NCI-H82 treated with DMSO at 0.1 percent for 48 hours (cell line): ENCODE measurements around the gene SNX15.

ENCODE experiments used
- DNase-seq: peaks from one replicate; lab custom pipeline; 2025; ENCODE audit not compliant: unreplicated experiment; lab: John Stamatoyannopoulos, UW

The SNX15 gene

DNA sequence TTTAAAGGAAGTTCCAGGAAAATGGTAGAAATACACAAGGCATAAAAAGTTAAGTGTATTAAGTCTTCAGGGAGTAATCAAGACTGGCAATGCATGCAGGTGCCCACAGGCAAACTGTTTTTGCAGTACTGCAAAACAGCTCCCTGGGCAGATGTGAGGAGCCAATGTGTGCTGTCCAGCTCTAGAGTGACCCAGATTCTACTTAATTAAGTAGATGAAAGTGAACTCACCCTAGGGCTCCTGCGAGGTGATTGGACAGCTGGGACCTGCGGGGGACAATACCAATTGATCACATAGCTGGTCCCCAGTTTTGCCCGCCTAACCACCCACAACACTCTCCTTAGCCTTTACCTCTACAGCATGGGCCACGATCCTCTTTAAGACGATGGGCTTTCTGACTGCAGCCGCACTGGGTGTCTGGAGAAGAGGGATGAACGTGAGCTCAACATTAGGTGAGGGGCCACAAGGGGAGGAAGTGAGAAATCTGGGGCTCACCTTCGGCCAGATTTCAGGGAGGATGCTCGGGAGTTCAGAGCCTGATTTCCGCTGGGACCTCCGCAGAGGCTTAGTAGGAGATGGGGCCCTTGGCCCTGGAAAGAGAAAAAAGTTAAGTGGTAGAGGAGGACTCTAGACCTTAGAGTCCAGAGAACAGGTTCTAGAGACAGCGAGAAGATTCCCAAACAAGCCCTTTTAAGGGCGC is 56.0 kb downstream of the SNX15 start:
- no peak for DNase-seq

DNA sequence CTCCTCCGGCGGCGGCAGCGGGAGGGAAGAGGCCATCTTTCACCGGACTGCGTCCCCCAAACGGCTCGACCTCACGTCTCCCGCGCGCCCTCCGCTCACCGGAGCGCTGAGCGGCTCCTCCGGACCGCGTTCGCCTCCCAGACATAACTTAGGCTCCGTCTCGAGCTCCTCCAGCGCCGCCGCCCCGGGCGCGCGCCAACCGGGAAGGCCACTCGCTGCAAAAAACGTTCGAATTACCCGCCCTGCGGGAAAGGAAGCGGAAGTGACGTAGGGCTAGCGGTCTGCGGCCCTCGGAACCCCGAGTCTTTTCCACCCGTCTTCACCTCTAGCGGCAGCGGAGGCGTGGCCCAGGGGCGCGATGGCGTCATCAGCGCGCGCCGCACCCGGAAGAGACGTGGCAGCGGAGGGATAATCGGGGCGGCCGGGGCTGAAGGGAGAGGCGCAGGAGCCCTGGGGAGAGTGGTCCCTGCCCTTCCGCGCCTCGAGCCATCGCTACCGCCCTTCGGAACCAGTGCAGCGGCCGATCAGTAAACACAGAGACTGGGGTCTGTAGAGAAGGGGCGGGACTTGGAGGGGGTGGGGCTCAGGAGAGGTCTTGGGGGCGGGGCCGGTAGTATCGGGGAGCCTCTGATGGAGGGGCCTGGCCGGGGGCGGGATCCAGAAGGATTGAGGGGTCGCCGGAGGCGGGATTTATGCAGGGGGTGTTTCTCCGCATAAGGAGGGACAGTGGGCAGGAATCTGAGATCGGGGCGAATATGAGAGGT is 56.8 kb downstream of the SNX15 start, which contains the start of the genes CDCA5 and ZFPL1:
Gene CDCA5 (minus strand): TSS at position 207 of the 764 bp plus-strand sequence. CDS start 62 bp downstream, at position 145.
Gene ZFPL1 (plus strand): TSS at position 389 of the 764 bp plus-strand sequence. CDS start 477 bp downstream, outside the sequence.
- DNase-seq = peak; percentile 69

DNA sequence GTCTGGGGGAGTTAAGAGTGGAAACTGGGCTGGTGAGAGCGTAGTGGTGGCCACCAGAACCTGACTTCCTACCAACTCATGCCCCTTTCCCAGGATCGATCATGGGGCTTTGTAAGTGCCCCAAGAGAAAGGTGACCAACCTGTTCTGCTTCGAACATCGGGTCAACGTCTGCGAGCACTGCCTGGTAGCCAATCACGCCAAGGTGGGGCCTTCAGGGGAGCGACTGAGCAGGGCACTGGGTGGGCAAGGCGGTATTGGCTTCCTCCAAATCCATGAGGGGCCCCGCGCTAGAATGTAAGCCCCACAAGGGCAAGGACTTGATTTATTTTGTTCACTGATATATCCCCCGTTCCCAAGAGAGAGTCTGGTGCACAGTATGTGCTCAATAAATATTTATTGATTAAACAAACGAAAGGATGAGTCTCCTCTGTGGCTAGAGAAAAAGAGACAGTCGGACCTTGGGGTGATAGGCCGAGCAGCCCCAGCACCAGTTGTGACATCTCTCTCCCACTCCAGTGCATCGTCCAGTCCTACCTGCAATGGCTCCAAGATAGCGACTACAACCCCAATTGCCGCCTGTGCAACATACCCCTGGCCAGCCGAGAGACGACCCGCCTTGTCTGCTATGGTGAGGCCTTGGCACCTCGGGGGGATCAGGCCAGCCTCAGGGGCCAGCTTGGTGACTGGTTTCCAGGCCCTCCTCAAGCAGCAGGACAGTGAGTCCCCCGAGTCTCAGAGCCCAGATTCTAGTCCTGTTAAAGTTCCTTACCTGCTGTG is 57.5 kb downstream of the SNX15 start:
- DNase-seq = no peak

DNA sequence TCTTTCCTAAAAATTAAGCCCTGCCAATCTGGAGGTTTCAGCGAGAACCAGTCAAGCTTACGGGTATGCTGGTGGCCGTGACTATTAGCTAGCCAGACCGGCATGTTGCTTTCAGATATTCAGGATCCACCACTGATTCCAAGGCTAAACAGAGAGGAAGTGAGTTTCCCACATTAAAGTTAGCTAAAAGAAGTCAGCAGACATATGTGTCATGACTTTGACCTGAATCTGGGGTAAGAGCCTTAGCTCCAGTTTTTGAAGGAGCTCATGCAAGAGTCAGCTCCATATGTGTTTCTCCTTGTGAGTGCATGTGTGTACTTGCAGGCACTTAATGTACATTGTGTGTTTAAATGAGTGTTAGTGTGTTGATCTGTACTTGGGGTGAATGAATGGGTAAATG is 58.2 kb downstream of the SNX15 start:
- DNase-seq = no peak

DNA sequence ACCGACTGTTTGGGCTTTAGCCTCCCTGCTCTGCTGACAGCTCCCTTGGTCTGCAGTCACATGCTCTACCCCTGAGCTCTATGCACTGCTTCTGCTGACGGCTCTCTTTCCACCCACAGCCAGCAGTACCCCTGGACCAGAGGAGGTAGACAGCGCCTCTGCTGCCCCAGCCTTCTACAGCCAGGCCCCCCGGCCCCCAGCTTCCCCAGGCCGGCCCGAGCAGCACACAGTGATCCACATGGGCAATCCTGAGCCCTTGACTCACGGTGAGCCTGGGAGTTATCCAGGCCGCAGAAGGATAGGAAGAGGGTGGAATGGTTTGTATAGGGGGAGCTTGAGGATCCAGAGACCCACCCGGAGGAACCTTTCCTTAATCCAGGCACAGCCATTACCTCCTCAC is 59.6 kb downstream of the SNX15 start:
- DNase-seq = no peak

DNA sequence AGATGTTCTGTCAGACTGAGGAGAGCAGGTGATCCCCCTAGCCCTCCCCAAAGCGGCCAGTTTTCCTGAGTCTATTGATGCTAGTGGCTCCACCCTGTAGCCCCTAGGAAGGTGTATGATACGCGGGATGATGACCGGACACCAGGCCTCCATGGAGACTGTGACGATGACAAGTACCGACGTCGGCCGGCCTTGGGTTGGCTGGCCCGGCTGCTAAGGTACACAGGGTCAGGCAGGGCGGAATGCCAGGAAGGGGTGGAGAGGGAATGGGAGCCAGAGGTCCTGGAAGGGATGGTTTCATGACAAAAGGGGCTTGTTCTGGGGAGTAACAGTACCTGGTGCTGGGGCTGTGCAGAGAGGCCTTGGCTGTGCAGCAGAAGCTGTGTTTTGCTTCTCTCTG is 60.0 kb downstream of the SNX15 start:
- no peak for DNase-seq

DNA sequence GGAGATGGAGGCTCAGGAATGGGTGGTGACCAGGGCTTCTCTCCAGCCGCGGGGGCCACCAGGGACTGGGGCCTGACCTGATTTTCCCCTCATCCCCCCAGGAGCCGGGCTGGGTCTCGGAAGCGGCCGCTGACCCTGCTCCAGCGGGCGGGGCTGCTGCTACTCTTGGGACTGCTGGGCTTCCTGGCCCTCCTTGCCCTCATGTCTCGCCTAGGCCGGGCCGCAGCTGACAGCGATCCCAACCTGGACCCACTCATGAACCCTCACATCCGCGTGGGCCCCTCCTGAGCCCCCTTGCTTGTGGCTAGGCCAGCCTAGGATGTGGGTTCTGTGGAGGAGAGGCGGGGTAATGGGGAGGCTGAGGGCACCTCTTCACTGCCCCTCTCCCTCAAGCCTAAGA is 60.6 kb downstream of the SNX15 start:
- no peak for DNase-seq

DNA sequence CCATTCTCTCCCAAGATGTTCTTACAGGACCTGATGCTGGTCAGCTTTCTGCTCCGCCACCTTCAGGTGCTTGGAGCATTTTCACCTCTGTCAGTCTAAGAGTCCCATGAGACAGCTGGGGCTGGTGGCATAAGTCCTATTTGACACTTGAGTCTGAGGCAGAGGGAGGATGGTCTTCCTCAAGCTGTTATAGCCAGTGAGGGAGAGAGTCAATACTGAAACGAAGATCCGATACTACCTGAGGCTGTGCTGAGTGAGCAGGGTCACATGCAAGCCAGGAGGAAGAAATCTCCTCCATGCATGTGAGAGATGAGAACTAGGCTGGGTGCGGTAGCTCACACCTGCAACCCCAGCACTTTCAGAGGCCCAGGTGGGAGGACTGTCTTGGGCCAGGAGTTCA is 62.4 kb downstream of the SNX15 start:
- DNase-seq = no peak
